IPS-15b (cell line): ENCODE data around the gene PDE4DIP.
"Not testable (repeated sequence)": the region's sequence is repeated elsewhere in the genome, so short reads cannot be mapped to it uniquely, and the experiment has no call there.

Experiments used
- H3K27me3 ChIP-seq: one replicate; pipeline ENCODE4 v1.6.1; 2013; ENCODE audit warnings: low read length; ENCODE audit not compliant: control insufficient read depth, insufficient read depth
- H3K36me3 ChIP-seq: one replicate; pipeline ENCODE4 v1.6.1; 2013; ENCODE audit warnings: low read length; ENCODE audit not compliant: control insufficient read depth, insufficient read depth
- H3K4me1 ChIP-seq: one replicate; pipeline ENCODE4 v1.6.1; 2013; ENCODE audit warnings: mild to moderate bottlenecking, low read length; ENCODE audit not compliant: control insufficient read depth, insufficient read depth
- H3K4me3 ChIP-seq: one replicate; pipeline ENCODE4 v1.5.1; 2013; ENCODE audit warnings: low read depth, low read length
- H3K9ac ChIP-seq: one replicate; pipeline ENCODE4 v1.6.1; 2013; ENCODE audit warnings: low read depth, mild to moderate bottlenecking, low read length
- H3K9me3 ChIP-seq: one replicate; pipeline ENCODE4 v1.6.1; 2013; ENCODE audit warnings: mild to moderate bottlenecking, low read length; ENCODE audit not compliant: control insufficient read depth, insufficient read depth

Gene PDE4DIP

DNA sequence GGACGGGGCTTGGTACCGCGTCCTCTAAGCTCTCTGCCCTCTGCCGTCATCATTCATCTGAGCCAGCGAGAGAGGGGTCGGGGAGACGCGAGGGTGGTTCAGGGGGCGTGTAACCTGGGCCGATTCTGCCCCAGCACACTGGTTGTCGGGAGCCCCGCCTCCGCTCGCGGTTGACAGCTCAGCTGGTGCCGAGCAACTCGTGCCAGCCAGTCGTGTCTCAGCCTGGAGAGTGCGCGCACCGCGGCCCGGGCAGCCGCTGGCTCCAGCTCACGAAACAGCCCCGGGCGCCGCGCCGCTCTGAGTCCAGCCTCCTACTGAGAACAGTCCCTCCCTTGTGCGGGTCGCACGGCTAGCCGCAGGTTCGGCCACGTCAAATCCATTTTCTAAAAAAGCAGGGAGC, at the start of gene PDE4DIP:
Gene PDE4DIP, plus strand, starts transcription at position 209 of the 400 bp plus-strand sequence. CDS start 347 bp downstream, outside the sequence.
- H3K4me3 ChIP-seq, H3K36me3 ChIP-seq, H3K4me1 ChIP-seq, H3K9me3 ChIP-seq, H3K27me3 ChIP-seq, H3K9ac ChIP-seq: not testable (repeated sequence)

DNA sequence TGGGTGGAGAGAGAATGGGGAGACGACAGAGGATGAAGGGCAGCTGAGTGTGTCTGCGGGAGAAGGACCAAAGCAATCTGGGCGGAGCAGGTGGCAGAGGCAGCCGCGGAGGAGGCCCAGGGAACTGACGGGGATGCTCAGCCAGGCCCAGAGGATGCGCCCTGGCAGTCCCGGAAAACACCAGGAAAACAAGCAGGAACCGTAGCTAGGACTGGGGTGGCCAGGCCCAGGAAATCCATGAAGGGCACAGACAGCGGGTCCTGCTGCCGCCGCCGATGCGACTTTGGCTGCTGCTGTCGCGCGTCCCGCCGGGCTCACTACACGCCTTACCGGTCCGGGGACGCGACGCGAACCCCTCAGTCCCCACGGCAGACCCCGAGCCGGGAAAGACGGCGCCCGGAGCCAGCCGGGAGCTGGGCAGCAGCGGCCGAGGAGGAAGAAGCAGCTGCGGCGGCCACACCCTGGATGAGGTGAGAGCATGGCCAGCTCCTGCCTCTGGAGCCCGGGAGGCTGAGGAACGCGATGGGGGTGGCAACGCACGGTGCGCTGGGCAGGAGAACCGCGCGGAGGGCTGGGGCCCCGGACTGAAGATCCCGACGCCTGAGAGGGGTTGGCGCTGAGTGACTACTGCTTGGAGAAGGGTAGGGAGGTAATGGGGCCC, 35.8 kb upstream of the PDE4DIP start:
- not testable (repeated sequence) for H3K27me3 ChIP-seq, H3K4me3 ChIP-seq, H3K9me3 ChIP-seq, H3K9ac ChIP-seq, H3K36me3 ChIP-seq, H3K4me1 ChIP-seq

DNA sequence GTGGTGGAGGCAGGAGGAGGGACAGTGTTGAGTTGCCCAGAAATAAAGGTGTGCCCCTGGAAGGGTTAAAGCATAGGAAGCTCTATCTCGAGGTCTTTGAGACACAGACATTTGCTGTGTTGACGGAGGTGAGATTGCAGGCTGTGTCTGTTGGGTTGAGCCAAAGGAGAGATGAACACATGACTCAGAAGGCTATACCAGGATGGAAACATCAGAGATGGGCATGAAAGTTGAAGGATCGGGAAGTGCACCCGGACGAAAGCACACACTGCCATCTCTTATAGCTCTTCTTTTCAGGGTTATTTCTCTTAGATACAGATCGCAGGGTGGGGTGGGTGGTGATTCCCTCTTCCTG, 35.3 kb upstream of the PDE4DIP start:
- not testable (repeated sequence) for H3K27me3 ChIP-seq, H3K4me1 ChIP-seq

DNA sequence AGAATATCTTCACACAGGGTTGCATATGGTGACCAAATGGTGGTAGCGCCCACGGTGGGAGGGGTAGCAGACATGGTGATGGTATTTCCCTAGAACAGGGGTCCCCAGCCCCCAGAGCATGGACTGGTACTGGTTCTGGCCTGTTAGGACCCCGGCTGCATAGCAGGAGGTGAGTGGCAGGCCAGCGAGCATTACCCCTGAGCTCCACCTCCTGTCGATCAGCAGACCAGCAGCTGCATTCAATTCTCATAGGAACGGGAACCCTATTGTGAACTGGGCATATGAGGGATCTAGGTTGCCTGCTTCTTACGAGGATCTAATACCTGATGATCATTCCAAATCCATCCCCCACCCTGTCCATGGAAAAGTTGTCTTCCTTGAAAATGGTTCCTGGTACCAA, 22.0 kb upstream of the PDE4DIP start:
- H3K27me3 ChIP-seq, H3K4me3 ChIP-seq, H3K4me1 ChIP-seq, H3K9ac ChIP-seq, H3K36me3 ChIP-seq, H3K9me3 ChIP-seq: not testable (repeated sequence)

More for the DNA sequence above, 35.3 kb upstream of the PDE4DIP start:
- not testable (repeated sequence) for H3K4me3 ChIP-seq, H3K36me3 ChIP-seq, H3K9me3 ChIP-seq, H3K9ac ChIP-seq

DNA sequence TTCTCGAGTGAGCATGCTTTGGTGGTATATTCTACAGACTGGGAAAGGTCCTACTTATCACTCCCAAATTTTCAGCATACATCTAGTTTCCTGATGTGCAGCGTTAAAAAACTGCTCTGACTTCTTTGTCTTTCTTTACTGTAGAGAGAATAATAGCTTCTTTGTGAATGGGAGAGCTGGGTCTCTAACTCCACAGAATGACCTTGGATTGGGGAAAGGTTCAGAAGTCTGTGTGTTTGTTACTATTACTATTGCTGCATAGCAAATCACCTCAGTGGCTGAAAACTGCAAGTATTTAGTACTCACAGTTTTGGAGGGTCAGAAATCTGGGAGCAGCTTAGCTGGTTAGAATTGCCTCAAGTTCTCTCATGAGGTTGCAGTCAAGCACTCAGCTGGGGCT, 20.4 kb upstream of the PDE4DIP start:
- not testable (repeated sequence) for H3K4me3 ChIP-seq, H3K36me3 ChIP-seq, H3K9ac ChIP-seq, H3K4me1 ChIP-seq, H3K27me3 ChIP-seq, H3K9me3 ChIP-seq

DNA sequence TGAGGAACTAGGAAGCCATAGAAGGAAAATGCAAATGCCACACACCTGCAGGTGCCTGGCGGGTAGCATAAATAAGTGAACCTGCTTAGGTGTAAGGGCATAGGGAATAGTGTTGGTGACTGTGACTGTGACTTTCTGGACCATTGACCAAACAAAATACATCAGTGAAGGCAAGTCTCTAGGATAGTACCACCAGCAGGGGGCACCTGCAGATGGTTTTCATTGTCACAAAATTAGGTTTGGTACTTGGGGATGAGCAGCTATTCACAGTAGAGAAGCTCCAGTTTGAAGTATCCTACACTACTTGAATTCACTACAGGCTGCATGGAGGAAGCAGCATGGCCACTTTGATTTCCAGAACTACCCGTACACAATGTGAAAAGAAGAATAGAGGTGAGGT, 19.2 kb upstream of the PDE4DIP start:
- not testable (repeated sequence) for H3K27me3 ChIP-seq, H3K9me3 ChIP-seq

DNA sequence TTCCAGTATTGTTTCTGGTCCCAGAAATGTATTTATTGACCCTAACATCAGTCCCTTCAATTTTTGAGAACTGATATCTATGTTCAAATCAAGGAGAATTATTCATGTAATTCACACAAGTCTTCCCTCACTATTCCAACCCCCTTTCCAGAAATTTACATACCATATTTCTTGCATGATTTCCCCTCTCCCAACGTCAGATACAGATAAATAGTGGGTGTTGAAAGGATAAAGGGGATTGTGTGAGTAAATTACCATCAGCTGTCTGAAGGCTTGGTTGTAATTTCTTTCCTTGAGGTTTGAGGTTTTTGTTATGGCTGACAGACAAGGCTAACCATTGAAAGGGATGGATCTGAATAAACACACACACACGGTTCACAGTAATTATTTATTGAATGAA, 15.7 kb upstream of the PDE4DIP start:
- not testable (repeated sequence) for H3K4me1 ChIP-seq, H3K36me3 ChIP-seq, H3K9me3 ChIP-seq, H3K27me3 ChIP-seq, H3K4me3 ChIP-seq, H3K9ac ChIP-seq

More for the DNA sequence above, 19.2 kb upstream of the PDE4DIP start:
- H3K4me1 ChIP-seq, H3K36me3 ChIP-seq, H3K9ac ChIP-seq, H3K4me3 ChIP-seq: not testable (repeated sequence)

DNA sequence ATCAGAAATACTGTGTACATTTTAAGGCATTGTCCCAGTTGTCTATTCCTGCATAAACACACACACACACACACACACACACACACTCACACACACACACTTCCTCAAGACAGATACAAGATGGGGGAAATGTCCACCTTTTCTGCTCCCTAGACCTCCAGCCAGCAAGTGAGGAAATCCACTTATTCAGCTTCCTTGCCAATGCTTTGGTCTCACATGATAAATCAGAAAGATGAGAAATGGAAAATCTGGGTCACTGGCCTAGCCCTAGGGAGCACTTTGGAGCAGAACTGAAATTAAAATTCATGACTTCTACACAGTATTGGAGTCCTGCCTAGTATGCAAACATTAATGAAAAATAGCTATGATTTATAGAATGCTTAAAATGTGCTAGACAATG, 15.3 kb upstream of the PDE4DIP start:
- H3K4me1 ChIP-seq, H3K4me3 ChIP-seq, H3K9me3 ChIP-seq, H3K36me3 ChIP-seq, H3K27me3 ChIP-seq, H3K9ac ChIP-seq: not testable (repeated sequence)

DNA sequence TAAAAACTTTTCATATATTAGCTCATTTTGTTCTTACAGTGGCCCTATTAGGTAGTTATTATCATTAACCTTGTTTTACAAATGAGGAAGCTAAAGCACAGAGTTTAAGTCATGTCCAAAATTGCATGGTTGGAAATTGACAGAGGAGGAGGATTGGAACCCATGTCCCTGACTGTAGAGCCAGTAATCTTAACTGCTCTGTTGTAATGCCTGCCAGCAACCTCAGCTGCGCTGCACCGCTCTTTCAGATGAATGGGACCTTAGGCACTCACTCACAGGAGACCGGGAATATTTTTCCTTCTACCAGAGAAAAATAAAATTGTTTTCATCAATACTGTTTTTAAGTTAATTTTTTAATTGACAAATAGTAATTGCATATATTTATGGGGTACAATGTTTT, 14.9 kb upstream of the PDE4DIP start:
- H3K9me3 ChIP-seq: not testable (repeated sequence)

DNA sequence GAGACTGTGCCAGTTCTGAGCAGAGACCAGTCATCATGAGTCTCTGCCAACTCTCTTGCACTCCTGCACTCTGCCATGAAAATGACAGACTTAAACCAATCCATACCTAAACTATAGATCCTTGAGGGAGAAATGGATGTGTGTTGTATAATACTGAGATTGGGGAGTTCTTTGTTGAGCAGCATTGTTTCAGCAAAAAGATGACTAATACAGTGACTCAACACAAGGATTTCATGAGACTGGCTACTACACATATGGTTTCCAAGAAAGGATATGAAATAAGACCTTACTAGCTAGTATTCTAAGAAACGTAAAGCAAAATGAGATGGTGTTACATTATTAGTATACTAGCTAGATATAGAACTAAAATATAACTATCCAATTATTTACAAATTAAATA, 3.0 kb upstream of the PDE4DIP start:
- H3K9ac ChIP-seq, H3K36me3 ChIP-seq, H3K9me3 ChIP-seq, H3K27me3 ChIP-seq, H3K4me3 ChIP-seq, H3K4me1 ChIP-seq: not testable (repeated sequence)

More for the DNA sequence above, 14.9 kb upstream of the PDE4DIP start:
- H3K4me1 ChIP-seq, H3K27me3 ChIP-seq, H3K36me3 ChIP-seq, H3K9ac ChIP-seq, H3K4me3 ChIP-seq: not testable (repeated sequence)

DNA sequence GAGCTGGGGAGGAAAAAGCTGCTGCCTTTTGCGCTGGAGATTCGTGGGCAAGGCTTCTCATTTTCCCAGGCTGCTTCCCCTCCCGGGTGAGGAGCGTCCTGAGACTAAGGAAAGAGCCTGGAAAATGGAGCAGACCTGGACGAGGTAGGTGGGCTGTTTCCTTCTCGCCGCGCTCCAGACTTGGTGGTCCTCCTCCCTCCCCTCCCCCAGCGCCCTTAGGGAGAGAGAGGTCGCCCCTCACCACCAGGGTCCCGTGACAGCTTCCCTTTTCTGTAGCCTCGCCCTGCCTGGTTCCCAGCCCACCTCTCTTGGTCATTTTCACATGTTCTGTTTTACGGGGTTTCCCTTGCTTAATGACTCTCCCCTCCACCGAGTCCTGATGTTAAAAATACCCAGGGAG, 423 bp downstream of the PDE4DIP start:
- not testable (repeated sequence) for H3K27me3 ChIP-seq, H3K36me3 ChIP-seq, H3K9ac ChIP-seq, H3K4me3 ChIP-seq, H3K9me3 ChIP-seq, H3K4me1 ChIP-seq

DNA sequence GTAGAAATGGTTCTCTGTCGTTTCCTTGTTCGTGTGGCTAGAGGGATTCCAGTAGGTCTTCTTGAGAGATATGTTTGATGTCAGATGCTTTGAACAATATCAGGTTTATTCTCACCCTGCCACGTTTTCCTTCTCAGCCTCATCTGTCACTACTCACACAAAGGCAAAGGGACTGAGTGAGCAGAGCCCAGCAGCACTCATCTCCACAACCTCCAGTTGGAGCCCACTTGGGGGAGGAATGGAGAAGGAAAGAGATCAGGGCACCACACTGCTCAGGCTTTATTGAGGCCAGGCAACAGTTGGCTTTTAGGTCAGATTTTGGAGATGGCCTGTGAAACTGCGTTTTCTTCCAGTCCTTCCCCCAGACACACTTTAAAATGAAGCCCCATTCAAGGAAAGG, 840 bp downstream of the PDE4DIP start:
- not testable (repeated sequence) for H3K9me3 ChIP-seq, H3K27me3 ChIP-seq, H3K36me3 ChIP-seq, H3K4me1 ChIP-seq, H3K9ac ChIP-seq, H3K4me3 ChIP-seq

DNA sequence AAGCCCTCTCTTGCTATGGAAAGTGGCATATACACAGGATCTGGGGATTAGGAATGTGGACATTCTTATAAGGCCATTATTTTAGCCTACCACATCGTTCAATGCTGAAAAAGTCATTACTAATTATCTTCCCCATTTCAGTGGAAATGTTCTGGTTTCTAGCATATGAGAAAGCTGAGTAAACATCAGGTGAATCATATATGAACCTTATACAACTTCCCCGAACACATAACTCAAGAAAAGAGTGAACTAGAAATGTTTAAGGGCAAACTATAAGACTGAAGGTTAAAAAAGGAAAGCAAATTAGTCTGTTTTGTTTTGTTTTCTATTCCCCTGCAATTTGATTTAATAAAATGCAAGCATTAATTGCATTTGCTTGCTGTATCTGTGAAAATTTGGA, 6.1 kb downstream of the PDE4DIP start:
- not testable (repeated sequence) for H3K4me1 ChIP-seq, H3K4me3 ChIP-seq, H3K9ac ChIP-seq

More for the DNA sequence above, 6.1 kb downstream of the PDE4DIP start:
- not testable (repeated sequence) for H3K9me3 ChIP-seq, H3K36me3 ChIP-seq, H3K27me3 ChIP-seq
